ENCODE data around the gene PBLD.

PBLD gene

GRCh38 chr10:68362590-68362989 is 29.9 kb upstream of the PBLD start (continued):
- TF ChIP-seq CREB5 (CRISPR knock-in tag; IDR thresholded peaks at IDR 0.05; ENCODE audit: low read depth) (no peak), OSR1 (CRISPR knock-in tag; IDR thresholded peaks at IDR 0.05) (no peak), ZNF70 (CRISPR knock-in tag; IDR thresholded peaks at IDR 0.05) (no peak), POU6F1 (CRISPR knock-in tag; IDR thresholded peaks at IDR 0.05; ENCODE audit: borderline replicate concordance, low read depth) (no peak), RARB (CRISPR knock-in tag; IDR thresholded peaks at IDR 0.05) (no peak)

GRCh38 chr10:68359189-68359588 is 26.5 kb upstream of the PBLD start:
- TF ChIP-seq ESRRG (CRISPR knock-in tag; IDR thresholded peaks at IDR 0.05) (no peak), ZFP3 (CRISPR knock-in tag; IDR thresholded peaks at IDR 0.05) (no peak), ZNF565 (CRISPR knock-in tag; conservative IDR thresholded peaks at IDR 0.05; ENCODE audit: low read depth) (no peak), GLIS3 (CRISPR knock-in tag; IDR thresholded peaks at IDR 0.05) (no peak), OSR1 (CRISPR knock-in tag; IDR thresholded peaks at IDR 0.05) (no peak), CSRNP3 (CRISPR knock-in tag; IDR thresholded peaks at IDR 0.05) (no peak), ARNTL (CRISPR knock-in tag; IDR thresholded peaks at IDR 0.05; ENCODE audit: borderline replicate concordance, low read depth) (no peak), SNAI2 (CRISPR knock-in tag; IDR thresholded peaks at IDR 0.05) (no peak), TSHZ2 (CRISPR knock-in tag; IDR thresholded peaks at IDR 0.05) (no peak), ZNF8 (CRISPR knock-in tag; IDR thresholded peaks at IDR 0.05) (no peak), ZFP30 (CRISPR knock-in tag; IDR thresholded peaks at IDR 0.05) (no peak), PATZ1 (CRISPR knock-in tag; IDR thresholded peaks at IDR 0.05; ENCODE audit: borderline replicate concordance) (no peak), CSDC2 (CRISPR knock-in tag; IDR thresholded peaks at IDR 0.05) (no peak), TCF4 (CRISPR knock-in tag; IDR thresholded peaks at IDR 0.05; ENCODE audit: borderline replicate concordance) (no peak), ZC3H10 (CRISPR knock-in tag; IDR thresholded peaks at IDR 0.05) (no peak), ZNF70 (CRISPR knock-in tag; IDR thresholded peaks at IDR 0.05) (no peak), BACH2 (CRISPR knock-in tag; IDR thresholded peaks at IDR 0.05; ENCODE audit: borderline replicate concordance) (no peak), ISL1 (CRISPR knock-in tag; IDR thresholded peaks at IDR 0.05) (no peak), RARB (CRISPR knock-in tag; IDR thresholded peaks at IDR 0.05) (no peak)
- no peak for ATAC-seq

- ATAC-seq = no peak
- TF ChIP-seq SNAI2 (CRISPR knock-in tag; IDR thresholded peaks at IDR 0.05) = no peak
- no peak for TF ChIP-seq TOX (CRISPR knock-in tag; IDR thresholded peaks at IDR 0.05; ENCODE audit: borderline replicate concordance)
- TF ChIP-seq GLIS3 (CRISPR knock-in tag; IDR thresholded peaks at IDR 0.05) = no peak
- TF ChIP-seq ZNF565 (CRISPR knock-in tag; conservative IDR thresholded peaks at IDR 0.05; ENCODE audit: low read depth) = no peak
- no peak for TF ChIP-seq ESRRG (CRISPR knock-in tag; IDR thresholded peaks at IDR 0.05)
- no peak for TF ChIP-seq CSDC2 (CRISPR knock-in tag; IDR thresholded peaks at IDR 0.05)
- no peak for TF ChIP-seq ZFP3 (CRISPR knock-in tag; IDR thresholded peaks at IDR 0.05)
- no peak for TF ChIP-seq OSR1 (CRISPR knock-in tag; IDR thresholded peaks at IDR 0.05)
- no peak for TF ChIP-seq ZNF8 (CRISPR knock-in tag; IDR thresholded peaks at IDR 0.05)
- TF ChIP-seq PATZ1 (CRISPR knock-in tag; IDR thresholded peaks at IDR 0.05; ENCODE audit: borderline replicate concordance) = no peak
- TF ChIP-seq PPARA (CRISPR knock-in tag; IDR thresholded peaks at IDR 0.05; ENCODE audit: borderline replicate concordance) = no peak
- no peak for TF ChIP-seq CSRNP3 (CRISPR knock-in tag; IDR thresholded peaks at IDR 0.05)
Observed at GRCh38 chr10:68353537-68353936, 20.8 kb upstream of the PBLD start.

Data from SK-N-SH treated with all-trans-retinoic acid at 6 μM for 48 hours (cell line).